Stimulated activated CD4-positive, alpha-beta T cell treated with anti-CD3 and anti-CD28 coated beads, Interleukin-1b, Interleukin-23, amount 100 ng/mL, for 4 hours (primary cell): ENCODE measurements around the gene PLCH1.
"Not testable (repeated sequence)": the region's sequence is repeated elsewhere in the genome, so short reads cannot be mapped to it uniquely, and the experiment has no call there.

Experiments used
- DNase-seq, 2 donors: peaks; one replicate each; pipeline ENCODE4 v3.0.0-alpha.2; 2020; ENCODE audit warnings: low read depth in 2 of 2

Gene PLCH1

GRCh38 chr3:155646669-155647068 lies 98.2 kb downstream of the PLCH1 start:
- no peak for DNase-seq

GRCh38 chr3:155646128-155646527 lies 98.7 kb downstream of the PLCH1 start:
- no peak for DNase-seq

GRCh38 chr3:155643581-155644165 lies 101.2 kb downstream of the PLCH1 start:
- DNase-seq = no peak

- DNase-seq = no peak
These were observed 102.9 kb downstream of the PLCH1 start for GRCh38 chr3:155641956-155642355.

- no peak for DNase-seq
These were observed 104.8 kb downstream of the PLCH1 start for GRCh38 chr3:155640098-155640497.

- DNase-seq = no peak
These were observed 105.3 kb downstream of the PLCH1 start for GRCh38 chr3:155639462-155640055.

GRCh38 chr3:155638461-155638860 lies 106.4 kb downstream of the PLCH1 start:
- not testable (repeated sequence) for DNase-seq

GRCh38 chr3:155637567-155637966 lies 107.3 kb downstream of the PLCH1 start:
- DNase-seq = no peak

- no peak for DNase-seq
These were observed 109.8 kb downstream of the PLCH1 start for GRCh38 chr3:155635056-155635455.

- no peak for DNase-seq
These were observed 110.7 kb downstream of the PLCH1 start for GRCh38 chr3:155634121-155634719.

- DNase-seq = no peak
These were observed 113.4 kb downstream of the PLCH1 start for GRCh38 chr3:155631323-155632019.

- no peak for DNase-seq
These were observed 115.3 kb downstream of the PLCH1 start for GRCh38 chr3:155629556-155629955.

- DNase-seq = no peak
These were observed 115.8 kb downstream of the PLCH1 start for GRCh38 chr3:155629056-155629455.

GRCh38 chr3:155622647-155623046 lies 122.2 kb downstream of the PLCH1 start:
- DNase-seq = not testable (repeated sequence)

- not testable (repeated sequence) for DNase-seq
These were observed 124.3 kb downstream of the PLCH1 start for GRCh38 chr3:155620552-155620951.

- DNase-seq = no peak
These were observed 125.6 kb downstream of the PLCH1 start for GRCh38 chr3:155619118-155619915.

- no peak for DNase-seq
These were observed 126.3 kb downstream of the PLCH1 start for GRCh38 chr3:155618543-155618942.

- DNase-seq = no peak
These were observed 127.4 kb downstream of the PLCH1 start for GRCh38 chr3:155617346-155617925.

- not testable (repeated sequence) for DNase-seq
These were observed 129.7 kb downstream of the PLCH1 start for GRCh38 chr3:155615141-155615540.

GRCh38 chr3:155614410-155614809 lies 130.5 kb downstream of the PLCH1 start:
- DNase-seq = not testable (repeated sequence)

GRCh38 chr3:155611456-155611855 lies 133.4 kb downstream of the PLCH1 start:
- DNase-seq = no peak

GRCh38 chr3:155609586-155609985 lies 135.3 kb downstream of the PLCH1 start:
- DNase-seq = no peak
